Measurements from ENCODE around the gene FMN1. TPM values are rescaled to one million over a fixed set of nuclear protein-coding genes. Genes with fewer than 3 reads are reported as not detected.

FMN1 gene
- total RNA-seq, 4 donors from 2014 or later: 5.1 to 13.3 (median 9.0) TPM

DNA sequence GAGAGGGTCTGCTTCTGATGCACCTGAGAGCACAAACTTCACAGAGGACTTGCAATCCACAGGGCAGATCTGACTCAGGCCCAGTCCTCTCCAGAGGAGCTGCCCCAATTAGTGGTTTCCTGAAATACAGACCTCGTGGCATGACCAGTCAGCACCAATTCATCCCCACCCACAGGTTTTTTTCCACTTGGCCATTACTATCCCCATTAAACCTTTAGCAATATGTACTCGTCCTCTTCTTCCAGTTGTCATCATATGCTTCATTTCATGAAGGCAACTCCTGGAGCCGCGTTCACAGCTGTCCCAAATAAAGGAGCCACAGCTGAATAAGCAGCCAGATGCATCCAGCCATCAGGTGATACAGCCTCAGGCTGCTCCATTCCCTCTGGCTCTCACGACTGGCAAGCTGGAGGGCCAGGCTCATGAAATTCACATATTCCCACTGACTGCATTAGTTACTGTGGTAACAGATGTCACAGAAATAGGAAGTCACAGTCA lies 163.1 kb downstream of the FMN1 start:
- no peaks in the 10 kb centered on the region for H3K36me3 ChIP-seq
- ATAC-seq: no peak
- H3K27ac ChIP-seq: no peak overlapping the region
- TF ChIP-seq EP300 (IDR thresholded peaks at IDR 0.05) (no peak), POLR2A (IDR thresholded peaks at IDR 0.05) (no peak), POLR2AphosphoS5 (IDR thresholded peaks at IDR 0.05) (no peak)
- TF ChIP-seq, protein P1, sequence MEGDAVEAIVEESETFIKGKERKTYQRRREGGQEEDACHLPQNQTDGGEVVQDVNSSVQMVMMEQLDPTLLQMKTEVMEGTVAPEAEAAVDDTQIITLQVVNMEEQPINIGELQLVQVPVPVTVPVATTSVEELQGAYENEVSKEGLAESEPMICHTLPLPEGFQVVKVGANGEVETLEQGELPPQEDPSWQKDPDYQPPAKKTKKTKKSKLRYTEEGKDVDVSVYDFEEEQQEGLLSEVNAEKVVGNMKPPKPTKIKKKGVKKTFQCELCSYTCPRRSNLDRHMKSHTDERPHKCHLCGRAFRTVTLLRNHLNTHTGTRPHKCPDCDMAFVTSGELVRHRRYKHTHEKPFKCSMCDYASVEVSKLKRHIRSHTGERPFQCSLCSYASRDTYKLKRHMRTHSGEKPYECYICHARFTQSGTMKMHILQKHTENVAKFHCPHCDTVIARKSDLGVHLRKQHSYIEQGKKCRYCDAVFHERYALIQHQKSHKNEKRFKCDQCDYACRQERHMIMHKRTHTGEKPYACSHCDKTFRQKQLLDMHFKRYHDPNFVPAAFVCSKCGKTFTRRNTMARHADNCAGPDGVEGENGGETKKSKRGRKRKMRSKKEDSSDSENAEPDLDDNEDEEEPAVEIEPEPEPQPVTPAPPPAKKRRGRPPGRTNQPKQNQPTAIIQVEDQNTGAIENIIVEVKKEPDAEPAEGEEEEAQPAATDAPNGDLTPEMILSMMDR (IDR thresholded peaks at IDR 0.05): no peak
- WGBS, 2 donors (ENCODE audit: low coverage in 1 of 2): 84 to 85% methylated on average over 4 to 5 of the region's 5 CpGs
- H3K27me3 ChIP-seq: no peaks in the 10 kb centered on the region
- no peak overlapping the region for H3K4me3 ChIP-seq
- H3K4me1 ChIP-seq: no peaks in the 10 kb centered on the region
- H3K9me3 ChIP-seq: no peaks in the 10 kb centered on the region

DNA sequence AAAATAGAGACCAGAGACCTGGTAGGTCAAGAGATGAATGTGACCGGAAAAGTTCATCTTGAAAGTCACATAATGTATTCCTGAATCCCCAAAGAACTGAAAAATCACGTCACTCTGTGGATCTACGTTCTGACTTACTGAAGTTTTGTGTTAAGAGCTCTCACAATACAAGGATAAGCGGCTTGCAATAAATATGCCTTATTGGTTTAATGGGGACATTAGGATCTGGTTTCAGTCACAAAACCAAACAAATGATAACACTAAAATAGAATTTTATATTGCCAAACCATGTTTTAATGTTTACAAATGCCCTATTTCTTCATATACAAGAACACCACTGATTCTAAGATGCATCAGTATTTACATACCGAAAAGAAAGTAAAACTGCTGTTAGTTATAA lies 164.2 kb downstream of the FMN1 start:
- WGBS, 2 donors (ENCODE audit: low coverage in 1 of 2): 78 to 87% methylated on average over 5 of the region's 5 CpGs
- Histone ChIP-seq H3K4me1 (no peaks in the 10 kb centered on the region), H3K36me3 (no peaks in the 10 kb centered on the region), H3K27ac (no peak overlapping the region), H3K27me3 (no peaks in the 10 kb centered on the region), H3K4me3 (no peak overlapping the region), H3K9me3 (no peaks in the 10 kb centered on the region)
- TF ChIP-seq EP300 (IDR thresholded peaks at IDR 0.05) (no peak), POLR2AphosphoS5 (IDR thresholded peaks at IDR 0.05) (no peak), POLR2A (IDR thresholded peaks at IDR 0.05) (no peak)
- TF ChIP-seq, protein P1 (IDR thresholded peaks at IDR 0.05): no peak
- no peak for ATAC-seq

DNA sequence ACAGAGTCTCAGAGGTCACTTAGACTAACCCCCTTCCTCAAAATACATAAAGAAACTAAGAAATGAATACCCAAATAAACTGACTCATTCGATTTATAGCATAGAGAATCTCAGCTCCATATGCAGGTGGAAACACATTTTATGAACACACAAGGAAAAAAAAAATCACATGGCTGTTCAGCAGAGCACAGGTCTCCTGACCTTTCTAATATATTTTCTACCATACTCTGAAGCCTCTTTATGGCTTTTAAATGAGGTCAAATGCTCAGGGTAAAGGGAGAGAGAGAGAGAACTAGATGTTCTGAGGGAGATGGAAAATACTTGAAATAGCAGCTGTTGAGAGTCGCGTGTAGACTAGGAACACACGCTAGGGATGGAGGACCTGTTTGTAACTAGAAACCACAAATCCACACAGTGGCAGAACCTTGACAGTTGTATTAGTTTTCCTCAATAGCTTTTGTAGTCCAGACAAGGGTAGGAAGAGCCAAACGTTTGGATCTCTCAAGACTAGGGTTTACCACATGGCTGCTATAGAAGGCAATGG lies 165.3 kb downstream of the FMN1 start:
- ATAC-seq: no peak
- Histone ChIP-seq H3K4me1 (no peaks in the 10 kb centered on the region), H3K36me3 (no peaks in the 10 kb centered on the region), H3K27me3 (no peaks in the 10 kb centered on the region), H3K4me3 (no peak overlapping the region), H3K9me3 (no peaks in the 10 kb centered on the region), H3K27ac (no peak overlapping the region)
- TF ChIP-seq POLR2A (IDR thresholded peaks at IDR 0.05): no peak
- TF ChIP-seq EP300 (IDR thresholded peaks at IDR 0.05): no peak
- no peak for TF ChIP-seq POLR2AphosphoS5 (IDR thresholded peaks at IDR 0.05)
- TF ChIP-seq, protein P1 (IDR thresholded peaks at IDR 0.05): no peak
- WGBS, 2 donors (ENCODE audit: low coverage in 1 of 2): 65 to 72% methylated on average over 4 to 5 of the region's 5 CpGs

DNA sequence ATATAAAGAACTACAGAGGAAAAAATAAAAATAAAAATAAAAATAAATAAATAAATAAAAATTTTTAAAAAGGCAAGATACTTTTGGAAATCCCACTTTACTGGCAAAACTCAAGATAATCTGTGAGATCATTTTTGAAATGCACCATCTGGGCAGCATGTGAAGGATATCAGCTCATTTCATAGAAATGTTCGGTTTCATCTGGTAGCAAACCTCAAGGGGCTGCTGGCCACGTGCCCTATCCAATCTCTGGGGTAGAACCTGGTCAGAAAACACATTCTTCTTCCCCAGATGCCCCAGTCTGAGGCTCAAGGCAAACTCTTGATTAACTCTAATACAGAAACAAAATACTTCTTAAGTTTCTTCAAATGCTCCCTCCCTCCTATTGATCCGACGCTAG lies 166.0 kb downstream of the FMN1 start:
- H3K27me3 ChIP-seq: no peaks in the 10 kb centered on the region
- no peak overlapping the region for H3K4me3 ChIP-seq
- no peaks in the 10 kb centered on the region for H3K36me3 ChIP-seq
- ATAC-seq: no peak
- TF ChIP-seq, protein P1 (IDR thresholded peaks at IDR 0.05): no peak
- TF ChIP-seq EP300 (IDR thresholded peaks at IDR 0.05) (no peak), POLR2AphosphoS5 (IDR thresholded peaks at IDR 0.05) (no peak), POLR2A (IDR thresholded peaks at IDR 0.05) (no peak)
- 55 to 75% methylated on average over 4 of the region's 4 CpGs for WGBS, 2 donors (ENCODE audit: low coverage in 1 of 2)
- H3K9me3 ChIP-seq: no peaks in the 10 kb centered on the region
- H3K4me1 ChIP-seq: no peaks in the 10 kb centered on the region
- no peak overlapping the region for H3K27ac ChIP-seq

DNA sequence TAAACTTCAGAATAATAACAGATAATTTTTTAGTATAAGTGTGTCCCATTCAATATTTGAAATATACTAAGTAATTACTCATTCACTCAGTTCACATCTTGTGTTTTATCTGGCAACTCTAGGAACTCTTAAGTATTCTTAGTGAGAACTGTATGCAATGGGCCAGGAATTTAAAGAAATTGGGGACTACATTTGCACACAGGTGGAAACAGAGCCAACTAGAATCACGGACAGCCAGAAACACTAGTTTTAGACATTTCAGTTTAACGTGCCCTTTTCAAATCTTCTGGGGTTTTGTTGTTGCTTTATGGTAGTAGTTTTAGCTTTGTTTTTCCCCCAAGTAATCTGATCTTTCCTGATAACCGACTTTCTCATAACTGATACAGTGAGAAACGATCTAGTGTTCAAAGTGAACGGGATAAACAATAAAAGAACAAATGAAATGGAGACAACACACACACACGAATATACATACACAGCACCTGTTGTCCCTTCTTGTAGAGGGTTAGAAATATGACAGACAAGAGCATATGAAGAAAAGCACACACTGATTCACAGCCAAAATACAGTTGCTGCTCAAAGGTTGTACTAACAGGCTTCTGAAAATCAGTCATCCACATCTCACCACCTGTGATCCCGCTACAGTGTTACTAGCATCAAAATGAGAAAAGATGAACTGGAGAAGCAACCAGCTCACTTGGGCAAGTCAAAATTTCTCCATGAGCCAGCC lies 167.0 kb downstream of the FMN1 start:
- Histone ChIP-seq H3K27ac (no peak overlapping the region), H3K4me1 (peaks cover 0 to 4% (median 0%) of the 10 kb centered on the region in 3 donors), H3K4me3 (no peak overlapping the region), H3K36me3 (no peaks in the 10 kb centered on the region), H3K27me3 (no peaks in the 10 kb centered on the region), H3K9me3 (no peaks in the 10 kb centered on the region)
- no peak for ATAC-seq
- WGBS, 2 donors (ENCODE audit: low coverage in 1 of 2): 68 to 80% methylated on average over 3 to 7 of the region's 7 CpGs
- TF ChIP-seq, protein P1 (IDR thresholded peaks at IDR 0.05): no peak
- TF ChIP-seq POLR2A (IDR thresholded peaks at IDR 0.05) (no peak), EP300 (IDR thresholded peaks at IDR 0.05) (no peak), POLR2AphosphoS5 (IDR thresholded peaks at IDR 0.05) (no peak)
